GM21360 (cell line): Measurements from ENCODE around the gene KRCC1.
"Not testable (repeated sequence)": the region's sequence is repeated elsewhere in the genome, so short reads cannot be mapped to it uniquely, and the experiment has no call there.

ENCODE experiments used
- ATAC-seq: cut with Tn5 transposase; IDR thresholded peaks from one replicate; pipeline ENCODE4 v1.9.1; 2021; ENCODE audit warnings: mild to moderate bottlenecking, moderate library complexity; ENCODE audit not compliant: unreplicated experiment

The KRCC1 gene

DNA sequence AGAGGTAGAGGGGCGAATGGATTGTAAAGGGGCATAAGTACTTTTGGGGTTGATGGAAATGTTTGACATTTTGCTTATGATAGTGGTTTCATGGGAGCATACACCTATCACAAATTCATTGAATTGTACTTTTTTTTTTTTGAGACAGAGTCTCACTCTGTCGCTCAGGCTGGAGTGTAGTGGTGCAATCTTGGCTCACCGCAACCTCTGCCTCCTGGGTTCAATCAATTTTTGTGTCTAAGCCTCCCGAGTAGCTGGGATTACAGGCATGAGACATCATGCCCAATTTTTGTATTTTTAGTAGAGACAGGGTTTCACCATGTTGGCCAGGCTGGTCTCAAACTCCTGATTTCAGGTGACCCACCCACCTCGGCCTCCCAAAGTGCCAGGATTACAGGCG is 10.0 kb downstream of the KRCC1 start:
- not testable (repeated sequence) for ATAC-seq

DNA sequence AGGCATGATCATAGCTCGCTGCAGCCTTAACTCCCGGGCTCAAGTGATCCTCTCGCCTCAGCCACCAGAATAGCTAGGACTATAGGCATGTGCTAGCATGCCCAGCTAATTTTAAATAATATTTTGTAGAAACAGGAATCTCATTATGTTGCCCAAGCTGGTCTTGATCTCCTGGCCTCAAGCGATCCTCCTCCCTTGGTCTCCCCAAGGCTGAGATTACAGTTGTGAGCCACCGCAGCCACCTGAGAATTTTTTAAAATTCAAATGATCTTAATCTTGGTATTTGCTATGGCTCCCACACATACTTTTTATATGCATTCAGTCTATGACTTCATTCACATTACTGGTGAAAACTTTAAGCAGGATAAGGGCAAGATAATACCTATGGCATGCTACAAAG is 13.1 kb downstream of the KRCC1 start:
- ATAC-seq, result no peak

DNA sequence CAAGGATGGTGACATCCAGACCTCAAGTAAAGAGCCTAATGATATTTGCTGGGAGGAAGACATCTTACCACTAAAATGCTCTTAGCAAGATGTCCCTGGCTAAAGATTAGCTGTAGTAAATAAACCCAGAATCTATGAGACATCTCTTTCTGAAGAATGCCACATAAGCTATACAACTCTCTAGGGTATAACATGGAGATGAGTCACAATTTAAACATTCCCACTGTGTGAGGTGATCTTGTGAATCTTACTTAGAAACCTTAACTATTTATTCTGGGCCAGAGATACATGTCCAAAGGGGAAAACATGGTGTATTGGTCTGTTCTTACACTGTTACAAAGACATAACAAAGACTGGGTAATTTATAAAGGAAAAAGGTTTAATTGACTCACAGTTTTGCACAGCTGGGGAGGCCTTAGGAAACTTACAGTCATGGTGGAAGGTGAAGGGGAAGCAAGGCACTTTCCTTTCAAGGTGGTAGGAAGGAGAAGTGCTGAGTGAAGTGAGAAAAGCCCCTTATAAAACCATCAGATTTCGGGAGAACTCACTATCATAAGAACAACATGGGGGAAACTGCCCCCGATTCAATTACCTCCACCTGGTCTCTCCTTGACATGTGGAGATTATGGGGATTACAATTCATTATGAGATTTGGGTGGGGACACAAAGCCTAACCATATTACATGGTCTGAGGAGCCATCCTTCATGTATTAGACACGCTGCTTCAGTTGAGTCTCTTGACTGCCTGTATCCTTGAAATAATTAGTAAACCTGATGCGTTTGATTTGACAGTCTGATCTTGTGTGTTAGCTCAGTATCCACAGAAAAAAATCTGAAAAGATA is 17.1 kb downstream of the KRCC1 start:
- ATAC-seq, result no peak

DNA sequence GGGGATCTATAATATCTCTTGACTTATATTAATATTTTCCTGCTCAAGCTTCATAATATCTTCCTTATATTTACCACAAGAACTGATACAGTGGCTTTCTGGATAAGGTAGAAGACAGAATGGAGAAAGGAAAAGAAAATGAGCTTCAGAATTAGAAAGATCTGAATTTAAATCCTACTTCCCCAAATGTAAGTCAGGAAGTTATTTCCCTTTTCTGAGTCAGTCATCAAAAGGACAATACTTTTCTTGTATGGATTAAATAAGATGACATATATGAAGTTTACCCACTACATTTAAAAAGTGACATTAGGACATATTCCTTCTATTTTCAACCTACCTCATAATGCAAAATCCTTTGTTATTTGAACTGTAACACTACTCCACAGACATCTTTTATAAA is 19.0 kb downstream of the KRCC1 start:
- no peak for ATAC-seq

DNA sequence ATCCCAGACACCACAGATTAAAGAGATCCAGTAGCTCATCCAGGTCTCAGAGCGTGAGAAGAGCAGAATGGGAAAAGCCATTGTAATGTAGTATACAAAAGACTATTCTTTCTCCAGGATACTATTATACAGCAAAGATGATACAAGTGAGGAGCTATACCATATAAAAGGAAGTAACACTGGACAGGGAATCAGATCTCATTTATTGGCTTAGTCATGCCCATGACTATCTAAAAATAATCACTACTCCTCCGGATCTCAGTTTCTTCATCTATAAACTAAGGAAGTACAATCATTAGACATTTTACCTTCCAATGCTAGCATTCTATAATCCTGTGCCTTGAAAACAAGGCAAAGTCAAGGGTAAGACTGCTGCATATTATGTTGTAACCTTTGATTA is 19.4 kb downstream of the KRCC1 start:
- no peak for ATAC-seq

DNA sequence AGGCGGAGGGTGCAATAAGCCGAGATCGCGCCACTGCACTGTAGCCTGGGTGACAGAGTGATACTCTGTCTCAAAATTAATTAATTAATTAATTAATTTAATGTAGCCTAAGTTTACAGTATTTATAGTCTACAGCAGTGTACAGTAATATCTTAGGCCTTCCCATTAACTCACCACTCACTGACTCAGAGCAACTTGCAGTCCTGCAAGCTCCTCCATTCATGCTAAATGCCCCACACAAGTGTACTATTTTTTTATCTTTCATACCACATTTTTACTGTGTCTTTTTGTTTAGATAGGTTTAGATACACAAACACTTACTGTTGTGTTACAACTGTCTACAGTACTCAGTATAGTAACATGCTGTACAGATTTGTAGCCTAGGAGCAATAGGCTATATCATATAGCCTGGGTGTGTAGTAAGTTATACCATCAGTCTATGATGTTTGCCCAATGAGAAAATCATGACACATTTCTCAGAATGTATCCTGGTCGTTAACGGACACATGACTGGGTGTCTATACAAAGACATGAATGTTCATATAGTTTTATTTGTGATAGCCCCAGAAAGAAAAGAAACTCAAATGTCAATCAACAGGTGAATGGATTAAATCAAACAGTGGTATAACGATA is 23.4 kb downstream of the KRCC1 start:
- ATAC-seq, result no peak

DNA sequence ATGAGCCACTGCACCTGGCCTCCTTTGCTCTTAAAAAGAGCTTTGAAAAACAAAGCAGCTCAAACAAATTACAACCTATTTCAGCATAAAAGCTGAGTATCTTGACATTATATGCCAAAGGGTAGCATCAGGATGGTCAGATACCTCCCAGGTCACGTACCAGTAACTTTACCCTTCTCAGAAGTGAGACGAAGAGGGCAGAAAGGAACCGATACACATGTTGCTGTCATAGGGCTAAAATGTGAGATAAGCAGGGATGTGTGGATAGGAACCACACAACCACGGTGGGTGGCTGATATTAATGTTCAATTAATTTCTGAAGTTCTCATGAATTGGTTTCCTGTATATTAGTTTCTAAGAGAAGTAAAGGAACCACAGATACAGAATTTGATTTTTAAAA is 26.7 kb downstream of the KRCC1 start:
- no peak for ATAC-seq

DNA sequence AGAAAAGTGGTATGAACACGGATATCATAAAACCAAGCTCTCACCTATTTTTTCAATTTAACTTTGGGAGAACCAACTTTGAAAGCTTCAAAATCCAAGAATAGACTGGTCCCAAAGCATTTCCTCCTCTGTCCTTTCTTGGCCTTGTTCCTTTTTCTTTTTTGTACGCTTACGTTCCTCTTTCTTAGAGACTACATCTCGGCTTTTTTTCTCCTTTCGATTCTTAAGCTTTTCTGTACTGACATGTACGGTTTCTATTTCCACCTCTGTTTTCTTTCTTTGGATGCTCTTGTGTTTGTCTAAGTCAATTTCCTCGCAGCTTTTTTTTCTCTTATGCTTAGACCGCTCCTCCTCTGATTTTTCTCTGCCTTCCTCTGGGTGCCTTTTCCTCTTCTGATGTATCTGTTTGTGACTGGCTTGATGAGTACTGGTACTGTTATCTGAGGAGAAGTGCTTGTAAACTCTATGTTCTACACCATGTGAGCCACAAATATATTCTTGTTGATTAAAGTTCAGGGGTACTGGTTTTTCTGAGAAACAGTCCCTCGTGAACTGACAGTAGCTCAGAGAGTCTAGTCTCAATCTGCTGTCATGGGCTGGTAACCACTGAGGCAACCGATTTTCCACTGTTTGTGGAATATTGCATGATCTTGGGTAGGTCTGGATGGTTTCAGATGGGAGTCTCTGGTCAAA is 27.7 kb downstream of the KRCC1 start:
- no peak for ATAC-seq

DNA sequence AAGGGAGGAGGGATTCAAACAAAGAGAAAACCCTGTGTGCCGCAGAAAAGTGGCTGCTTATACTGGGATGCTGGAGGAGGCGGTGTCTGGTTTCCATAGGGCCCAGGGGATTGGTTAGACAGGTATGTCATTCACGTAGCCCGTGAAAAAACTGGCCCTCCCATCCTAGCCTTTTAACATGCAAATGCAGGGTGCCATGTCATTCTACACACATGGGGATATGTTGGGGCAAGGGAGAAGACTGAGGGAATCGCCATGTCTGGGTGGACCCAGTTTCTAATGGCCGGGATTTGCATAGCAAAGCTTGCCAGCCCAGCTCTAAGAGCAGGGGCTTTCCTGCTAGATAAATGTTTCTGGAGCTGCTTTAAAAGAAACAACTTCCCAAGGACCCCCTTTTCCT is 31.1 kb downstream of the KRCC1 start:
- ATAC-seq, result no peak

DNA sequence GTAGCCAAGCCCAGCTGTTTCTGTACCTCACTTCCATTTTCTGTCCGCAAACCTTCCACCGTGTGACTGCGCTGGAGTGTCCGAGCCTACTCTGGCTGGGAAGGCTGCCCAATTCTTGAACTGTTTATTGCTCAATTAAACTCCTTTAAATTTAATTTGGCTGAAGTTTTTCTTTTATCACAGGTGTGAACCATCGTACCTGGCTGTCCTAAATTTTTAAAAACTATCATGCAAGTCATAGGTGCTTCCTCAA is 33.0 kb downstream of the KRCC1 start:
- ATAC-seq, result no peak

DNA sequence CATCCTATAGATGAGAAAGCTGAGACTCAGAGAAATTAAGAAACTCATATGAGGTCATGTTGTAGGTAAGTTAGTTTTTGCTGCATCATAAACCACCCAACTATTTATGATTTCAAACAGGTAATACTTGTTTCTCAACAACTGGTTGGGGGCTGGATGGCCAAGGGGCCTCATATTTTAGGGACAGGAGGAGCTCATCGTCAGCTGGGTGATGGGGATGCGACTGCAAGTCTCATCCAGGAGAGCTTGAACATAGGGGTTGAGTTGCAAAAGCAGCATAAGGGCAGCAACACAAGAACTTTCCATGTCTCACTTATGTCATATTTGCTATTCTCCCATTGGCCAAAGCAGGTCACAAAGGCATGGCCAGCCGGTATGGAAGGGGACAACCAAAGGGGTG is 35.6 kb downstream of the KRCC1 start:
- no peak for ATAC-seq

DNA sequence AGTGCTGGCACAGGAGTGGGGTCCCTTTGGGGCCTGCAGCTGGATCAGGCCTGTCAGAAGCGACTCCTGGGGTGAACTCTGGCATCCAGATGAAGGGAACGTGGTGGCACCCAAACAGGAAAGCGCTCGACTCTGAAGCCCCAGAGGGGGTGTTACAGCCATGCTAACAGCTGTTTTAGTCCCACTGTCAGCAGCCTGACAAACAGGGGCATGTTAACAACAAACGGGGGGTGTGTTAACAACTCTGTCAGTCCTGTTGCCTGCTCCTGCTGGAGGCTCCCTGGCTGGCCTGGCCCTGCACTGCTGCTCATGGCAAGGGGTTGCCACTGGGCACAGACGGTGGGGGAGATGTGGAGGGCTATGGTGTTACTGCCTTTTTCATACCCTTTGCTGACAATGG is 36.7 kb downstream of the KRCC1 start:
- ATAC-seq, result no peak

DNA sequence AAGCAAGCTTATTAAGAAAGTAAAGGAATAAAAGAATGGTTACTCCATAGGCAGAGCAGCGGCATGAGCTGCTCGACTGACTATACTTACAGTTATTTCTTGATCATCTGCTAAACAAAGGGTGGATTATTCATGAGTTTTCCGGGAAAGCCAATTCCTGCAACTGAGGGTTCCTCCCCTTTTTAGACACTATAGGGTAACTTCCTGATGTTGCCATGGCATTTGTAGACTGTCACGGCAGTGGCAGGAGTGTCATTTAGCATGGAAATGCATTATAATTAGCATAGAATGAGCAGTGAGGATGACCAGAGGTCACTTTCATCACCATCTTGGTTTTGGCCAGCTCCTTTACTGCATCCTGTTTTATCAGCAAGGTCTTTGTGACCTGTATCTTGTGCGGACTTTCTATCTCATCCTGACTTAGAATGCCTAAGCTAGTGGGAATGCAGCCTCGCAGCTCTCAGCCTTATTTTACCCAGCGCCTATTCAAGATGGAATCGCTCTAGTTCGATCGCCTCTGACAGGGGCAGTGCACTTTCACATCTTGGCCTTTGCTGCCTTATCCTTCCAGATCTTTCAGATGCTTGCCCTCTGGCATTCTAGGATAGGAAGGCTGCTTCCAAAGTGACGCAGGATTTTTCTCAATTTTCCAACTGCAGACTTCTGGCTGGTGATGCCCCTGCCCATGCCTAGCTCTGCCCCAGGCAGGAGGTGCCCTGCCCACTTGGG is 37.3 kb downstream of the KRCC1 start:
- ATAC-seq, result not testable (repeated sequence)

DNA sequence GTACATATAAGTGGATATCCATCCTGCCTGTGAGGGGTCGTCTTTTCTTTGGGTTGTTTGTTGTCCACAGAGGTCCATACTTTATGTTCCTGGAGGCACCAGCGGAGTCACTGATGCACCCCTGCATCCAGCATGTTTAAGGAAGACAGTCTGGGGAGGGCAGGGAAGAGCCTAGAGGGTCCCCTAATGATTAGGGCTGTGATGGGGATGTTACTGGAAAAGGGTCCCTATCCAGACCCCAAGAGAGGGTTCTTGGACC is 37.9 kb downstream of the KRCC1 start:
- ATAC-seq, result not testable (repeated sequence)

DNA sequence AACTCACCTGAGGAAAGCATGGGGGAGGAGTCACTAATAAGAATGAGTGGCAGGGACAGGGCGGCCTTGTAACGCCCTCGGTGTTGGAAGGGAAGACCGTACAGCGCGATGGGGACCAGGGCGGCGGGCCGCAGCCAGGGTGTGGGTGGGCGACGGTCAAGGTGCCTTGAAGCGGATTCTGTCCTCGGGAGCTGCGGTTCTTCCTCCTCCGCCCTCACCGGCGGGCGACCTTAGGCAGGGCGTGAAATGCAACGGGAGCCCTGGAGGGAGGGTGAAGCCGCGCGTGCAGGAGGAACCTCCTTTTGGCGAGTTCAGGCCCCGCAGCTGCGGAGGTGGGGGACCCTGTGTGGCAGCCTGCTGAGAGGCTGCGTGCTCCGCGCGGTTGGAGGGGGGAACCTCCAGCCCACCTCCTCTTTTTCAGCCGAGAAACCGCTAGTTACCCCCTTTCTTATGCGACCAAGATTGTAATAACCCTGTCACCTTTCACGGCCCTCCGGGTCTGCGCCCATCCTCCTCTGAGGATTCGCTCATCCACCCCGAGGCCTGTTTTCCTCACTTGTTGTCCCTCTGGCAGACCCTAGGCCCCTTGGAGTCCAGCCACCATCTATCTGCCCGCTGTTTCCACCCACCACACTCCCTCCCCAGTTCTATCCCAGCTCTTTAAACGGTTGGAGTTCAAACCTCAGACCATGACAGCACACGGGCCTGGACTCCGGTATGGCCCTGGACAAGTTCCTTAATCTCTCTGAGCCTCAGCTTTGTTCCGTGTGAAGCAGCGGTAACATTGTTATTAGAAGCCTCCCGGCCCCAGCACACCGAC is 38.4 kb downstream of the KRCC1 start:
- peak; percentile 46 for ATAC-seq

DNA sequence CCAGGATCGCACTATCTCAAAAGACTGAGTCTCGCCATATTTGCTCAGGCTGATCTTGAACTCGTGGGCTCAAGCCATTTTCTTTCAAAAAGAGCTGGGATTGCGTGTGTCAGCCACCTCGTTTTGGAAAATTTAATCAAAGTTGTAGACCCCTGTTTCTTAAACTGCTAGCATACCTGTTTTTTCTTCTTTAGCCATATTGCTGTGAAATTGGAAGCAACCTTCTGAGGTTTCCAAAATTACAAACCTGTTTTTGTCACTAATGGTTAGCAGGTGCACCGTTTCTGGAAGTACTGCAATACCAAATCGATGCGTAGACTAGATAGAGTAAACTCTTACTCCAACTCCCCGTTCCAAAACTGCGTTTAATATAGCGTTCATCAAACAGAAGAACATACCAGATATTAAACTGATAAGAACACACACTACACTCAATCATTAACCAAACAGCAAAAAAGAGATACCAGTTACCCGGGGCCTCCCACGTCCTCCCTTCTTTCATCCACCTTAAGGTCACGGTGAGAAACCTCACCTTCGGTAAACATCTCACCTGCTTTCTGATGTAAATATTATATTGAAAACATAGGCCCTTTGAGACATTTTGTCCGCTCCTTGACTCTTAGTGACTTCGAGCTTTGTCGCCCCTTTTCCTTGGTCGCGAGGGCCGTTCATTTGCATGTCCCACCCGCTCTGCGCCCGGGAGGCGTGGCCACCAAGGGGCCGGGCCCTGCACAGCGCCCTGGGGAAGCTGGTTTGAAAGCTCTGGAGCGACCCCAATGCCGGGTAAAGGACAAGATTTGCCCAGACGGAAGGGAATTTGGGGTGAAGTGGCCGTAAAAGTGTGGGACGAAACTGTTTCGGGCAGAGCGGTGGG is 39.3 kb downstream of the KRCC1 start, which contains the start of gene RNU2-63P:
RNU2-63P (minus strand) TSS at position 462 of the 874 bp plus-strand sequence.
- peak; percentile 72 for ATAC-seq

DNA sequence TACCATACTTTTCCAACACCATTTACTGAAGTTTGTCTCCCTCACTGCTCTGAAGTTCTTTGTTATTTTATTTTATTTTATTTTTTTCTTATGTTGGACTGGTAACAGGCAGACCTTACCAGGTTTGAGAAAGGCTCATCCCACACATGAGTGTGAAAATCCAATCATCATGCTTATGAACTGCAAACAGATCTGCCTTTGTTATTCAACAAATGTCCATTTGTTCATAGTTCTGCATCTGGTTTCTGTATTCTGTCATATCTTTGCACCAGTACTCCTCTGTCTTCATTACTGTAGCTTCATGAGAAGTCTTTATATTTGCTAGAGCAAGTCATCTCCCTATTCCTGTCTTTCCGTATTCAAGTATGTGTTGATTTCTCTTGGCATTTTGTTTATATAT is 44.6 kb downstream of the KRCC1 start:
- ATAC-seq, result no peak

DNA sequence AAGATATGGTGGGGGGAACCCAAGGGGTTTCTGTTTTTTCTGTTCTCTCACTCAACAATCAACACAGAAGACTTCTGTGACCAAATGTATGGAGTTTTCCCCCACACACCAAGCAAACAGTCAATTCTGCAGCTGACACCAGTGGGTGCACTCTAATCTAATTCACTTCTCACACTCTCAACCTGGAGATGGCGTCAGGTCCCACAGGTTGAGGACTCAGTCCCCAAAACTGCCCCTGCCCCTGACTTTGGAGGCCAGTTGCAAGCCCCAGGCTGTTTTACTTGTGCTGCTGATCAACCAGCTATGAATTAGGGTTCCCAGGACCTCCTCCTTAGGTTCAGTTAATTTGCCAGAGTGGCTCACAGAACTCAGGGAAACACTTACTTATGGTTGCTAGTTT is 45.4 kb downstream of the KRCC1 start:
- no peak for ATAC-seq

DNA sequence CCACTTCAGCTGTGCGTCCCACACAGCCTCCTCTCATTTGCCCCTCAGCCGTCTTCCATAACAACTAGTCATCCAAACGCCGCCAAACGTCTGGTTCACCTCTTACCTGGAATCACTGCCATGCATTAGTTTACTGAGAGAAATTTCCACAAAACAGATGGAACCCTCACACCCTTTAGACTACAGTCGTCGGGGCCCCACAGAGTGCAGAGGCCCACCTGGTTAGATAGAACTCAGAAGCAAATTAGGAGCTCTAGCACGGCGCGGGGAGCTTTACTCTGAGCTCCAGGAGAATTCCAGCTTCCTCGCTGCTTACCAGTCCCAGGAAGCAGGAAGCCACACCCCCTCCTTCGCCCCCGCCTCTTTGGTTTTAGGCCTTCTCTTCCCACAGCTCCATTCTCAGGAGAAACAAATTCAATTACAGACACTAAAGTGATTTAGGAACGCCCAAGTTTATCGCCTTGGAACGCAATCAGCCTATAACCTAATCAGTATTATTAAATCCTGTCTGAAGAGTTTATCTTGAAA is 48.6 kb downstream of the KRCC1 start:
- ATAC-seq, result no peak

DNA sequence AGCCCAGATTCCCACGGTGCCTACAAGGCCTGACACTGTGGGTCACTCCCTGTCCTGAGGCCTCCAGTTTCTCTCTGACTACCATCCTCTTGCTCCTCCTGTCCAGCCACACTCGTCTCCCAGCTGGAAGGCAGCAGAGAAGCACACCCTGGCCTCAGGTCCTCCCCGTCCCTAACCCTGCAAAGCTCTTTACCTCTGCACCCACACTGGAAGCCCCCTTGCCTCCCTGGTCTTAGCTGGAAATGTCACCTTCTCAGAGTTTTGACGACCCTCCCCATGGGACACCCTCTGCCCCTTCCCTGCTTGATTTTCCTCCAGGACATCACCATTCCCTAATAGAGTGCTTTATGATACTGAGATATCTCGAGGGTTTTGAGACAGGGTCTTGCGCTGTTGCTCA is 49.8 kb downstream of the KRCC1 start:
- no peak for ATAC-seq
